ENCODE data around the gene TMEM131.

Gene TMEM131

DNA sequence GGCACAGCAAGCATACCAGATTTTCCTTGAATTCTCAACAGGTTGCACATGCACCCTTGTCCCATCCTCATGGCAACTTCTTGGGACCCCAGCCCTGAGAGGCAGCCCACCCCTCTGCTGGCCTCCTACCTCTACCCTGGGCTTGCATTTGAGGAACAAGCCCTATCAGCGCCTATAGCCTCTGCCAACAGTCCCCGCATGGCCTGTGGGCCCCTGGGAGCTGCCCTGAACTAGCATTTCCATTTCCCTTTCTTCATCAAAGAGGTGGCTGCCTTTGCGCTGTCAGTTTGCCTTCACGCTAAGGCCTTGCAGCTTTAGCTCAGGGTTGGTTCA lies 287.7 kb downstream of the TMEM131 start:
- no peak for DNase-seq (ENCODE audit: low read depth in 2 of 2)

DNA sequence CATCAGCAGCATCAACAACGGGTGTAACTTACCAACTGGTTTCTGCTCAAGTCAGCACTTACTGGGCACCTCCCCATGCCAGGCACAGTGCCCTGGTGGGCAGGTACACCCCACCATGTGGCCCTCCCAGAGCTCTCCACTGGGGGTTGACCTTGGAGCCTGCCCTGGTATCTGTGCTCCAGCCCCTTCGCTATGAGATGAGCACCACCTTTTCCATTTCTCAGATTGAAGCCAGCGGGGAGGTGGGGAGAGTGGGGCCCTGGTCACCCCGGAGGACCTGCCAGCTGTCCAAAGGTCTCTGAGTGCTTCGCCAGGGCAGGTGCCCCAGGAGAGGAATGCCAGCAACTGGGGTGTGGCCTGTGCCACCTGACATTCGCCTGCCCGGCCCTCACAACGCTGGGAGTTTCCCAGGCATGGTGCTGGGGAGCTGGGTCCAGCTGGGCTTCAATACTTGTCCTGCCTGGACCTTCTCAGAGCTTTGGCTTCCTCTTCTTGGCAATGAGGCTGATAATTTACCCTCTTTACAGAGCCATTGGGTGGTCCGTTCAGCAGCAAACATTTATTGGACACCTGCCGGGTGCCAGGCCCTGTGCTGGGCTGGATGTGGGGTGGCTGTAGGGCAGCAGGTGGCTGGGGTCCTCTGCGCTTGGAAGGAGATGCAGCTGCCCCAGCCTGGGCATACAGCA lies 288.2 kb downstream of the TMEM131 start:
- no peak for DNase-seq (ENCODE audit: low read depth in 2 of 2)

DNA sequence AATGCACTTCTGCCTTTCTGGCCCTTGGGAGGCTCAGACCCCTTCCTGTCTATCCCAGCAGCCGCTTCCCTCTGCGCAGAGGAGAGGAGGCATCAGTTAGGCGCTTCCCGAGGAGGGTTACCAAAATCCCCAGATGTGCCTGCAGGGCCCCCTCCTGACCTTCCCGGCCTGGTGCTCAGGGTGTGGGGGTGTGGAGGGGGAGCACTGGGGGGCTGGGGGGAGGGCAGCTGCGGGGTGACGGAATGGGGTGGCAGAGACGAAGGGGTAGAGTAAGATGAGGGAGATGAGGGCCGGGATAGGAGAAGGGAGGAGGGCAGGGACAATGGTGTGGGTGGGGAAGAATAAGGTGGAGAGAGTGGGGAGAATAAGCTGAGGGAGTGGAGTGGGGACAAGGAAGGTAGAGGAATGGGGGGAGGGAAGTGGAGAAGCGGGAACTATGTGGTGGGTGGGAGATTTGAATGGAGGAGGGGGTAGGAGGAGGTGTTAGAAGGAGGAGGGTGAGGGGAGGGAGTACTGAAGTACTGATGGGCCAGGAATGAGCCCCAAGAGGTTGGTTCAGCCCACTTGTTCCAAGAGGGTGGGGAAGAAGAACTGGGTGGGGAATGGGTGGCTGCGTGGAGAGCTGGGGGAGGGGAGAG lies 288.9 kb downstream of the TMEM131 start:
- no peak for DNase-seq (ENCODE audit: low read depth in 2 of 2)
